ENCODE results near the gene COMP.

- TF ChIP-seq CTCF (IDR thresholded peaks at IDR 0.05; ENCODE audit: insufficient read depth, low read length, poor library complexity, severe bottlenecking) (no peak), EZH2phosphoT487 (conservative IDR thresholded peaks at IDR 0.05; ENCODE audit: low read length) (no peak)
Observed at GRCh38 chr19:18776288-18776594, 14.9 kb downstream of the COMP start.
